Thyroid gland (tissue), 4 donors: ENCODE results near the gene NDST1. TPM values are rescaled to one million over a fixed set of nuclear protein-coding genes. Genes with fewer than 3 reads are reported as not detected.

Experiments
- DNase-seq, 2 donors: peaks; one replicate each; pipeline ENCODE4 v3.0.0-alpha.2; 2019
- H3K27ac ChIP-seq, 3 donors: fragments of 200-600 bp; sonication (generic); 1 replicate in 2 of 3; 2 replicates in 1 of 3; pipeline ENCODE4 v1.5.1; 2016 to 2019; ENCODE audit warnings: mild to moderate bottlenecking in 1 of 3, moderate library complexity in 1 of 3
- H3K27me3 ChIP-seq: fragments of 200-600 bp; sonication (generic); one replicate; pipeline ENCODE4 v1.5.1; 2019
- H3K36me3 ChIP-seq, 2 donors: fragments of 200-600 bp; sonication (generic); one replicate each; pipeline ENCODE4 v1.5.1; 2016 to 2019
- H3K4me1 ChIP-seq, 2 donors: fragments of 200-600 bp; sonication (generic); one replicate each; pipeline ENCODE4 v1.5.1; 2017 to 2019
- H3K4me3 ChIP-seq, 3 donors: fragments of 200-600 bp; sonication (generic); replicated peaks in 1 of 3; 1 replicate in 2 of 3; 2 replicates in 1 of 3; pipeline ENCODE4 v1.5.1; 2016; ENCODE audit warnings: mild to moderate bottlenecking in 1 of 3
- H3K9me3 ChIP-seq: fragments of 200-600 bp; sonication (generic); one replicate; pipeline ENCODE4 v1.5.1; 2017
- POLR2A ChIP-seq, 2 donors: fragments of 450-650 bp; IDR thresholded peaks; one replicate each; pipeline ENCODE4 v1.6.1; 2017; ENCODE audit warnings: antibody characterized with exemption in 2 of 2, mild to moderate bottlenecking in 2 of 2, moderate library complexity in 1 of 2
- WGBS, 2 donors: methylation state at CpG; one replicate each; pipeline ENCODE4 v1.1.5; 2017; 5-methylcytosine and 5-hydroxymethylcytosine counted together
- intact Hi-C: fragments of 100-400 bp; cut with DNase I; formaldehyde crosslinking; loops from one replicate; pipeline ENCODE4 v1.15.1; 2023
- total RNA-seq, 4 donors: library from RNA; depleted of rRNA; stranded (reverse); fragments of >200 nt; gene quantifications; one replicate each; pipeline ENCODE4 v1.2.3, GENCODE V29; 2016
- TF ChIP-seq, protein P1 (sequence below), 6 experiments: fragments of 200-600 bp in 3 of 6; fragments of 450-650 bp in 3 of 6; sonication (generic) in 3 of 6; IDR thresholded peaks; one replicate each; pipeline ENCODE4 v1.5.1; 2016 to 2019; ENCODE audit warnings: antibody characterized with exemption in 6 of 6, mild to moderate bottlenecking in 2 of 6, inconsistent platforms in 1 of 6, moderate library complexity in 1 of 6

NDST1 gene
- total RNA-seq, 4 donors from 2014 or later, result 84.9 to 171 (median 113) TPM

DNA sequence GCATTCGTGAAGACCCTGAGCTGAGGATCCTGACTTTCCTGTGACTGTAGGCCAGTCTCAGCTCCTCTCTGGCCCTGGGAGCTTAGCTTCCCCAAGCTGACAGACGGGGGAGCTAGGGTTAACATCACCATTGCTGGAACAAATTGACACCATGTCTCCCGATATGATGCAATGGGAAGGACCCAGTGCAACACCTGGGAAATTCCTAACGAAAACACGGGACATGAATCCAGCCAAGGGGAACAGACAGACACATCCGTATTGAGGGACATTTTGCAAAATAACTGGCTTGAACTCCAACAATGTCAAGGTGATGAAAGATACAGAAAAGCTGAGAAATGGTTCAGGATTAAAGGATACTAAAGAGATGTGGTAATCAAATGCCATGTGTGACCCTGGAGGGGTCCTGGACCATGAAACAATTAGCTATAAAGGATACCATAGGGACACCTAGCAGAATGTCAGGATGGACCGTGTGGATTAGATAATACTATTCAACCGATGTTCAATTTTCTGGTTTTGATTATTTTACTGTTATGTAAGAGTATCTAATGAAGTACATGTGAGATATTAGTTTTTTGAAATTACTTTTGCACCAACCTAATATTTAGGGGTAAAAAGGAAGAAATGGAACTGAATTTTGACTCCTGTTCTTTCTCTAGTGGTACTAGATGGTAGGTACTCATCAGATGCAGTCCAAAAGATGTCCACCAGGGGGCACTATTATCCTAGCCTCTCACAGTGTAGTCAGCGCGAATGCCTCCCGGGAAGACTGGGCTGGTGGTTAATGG lies 52.7 kb downstream of the NDST1 start:
- Histone ChIP-seq H3K27me3 (no peaks in the 10 kb centered on the region), H3K4me3 (no peak overlapping the region), H3K9me3 (no peaks in the 10 kb centered on the region), H3K27ac (no peak overlapping the region), H3K36me3 (peaks cover 11 to 12% of the 10 kb centered on the region in 2 donors), H3K4me1 (no peaks in the 10 kb centered on the region)
- WGBS, 2 donors, result 13 to 14% methylated on average over 11 of the region's 11 CpGs
- TF ChIP-seq POLR2A (IDR thresholded peaks at IDR 0.05), result no peak
- TF ChIP-seq, protein P1, sequence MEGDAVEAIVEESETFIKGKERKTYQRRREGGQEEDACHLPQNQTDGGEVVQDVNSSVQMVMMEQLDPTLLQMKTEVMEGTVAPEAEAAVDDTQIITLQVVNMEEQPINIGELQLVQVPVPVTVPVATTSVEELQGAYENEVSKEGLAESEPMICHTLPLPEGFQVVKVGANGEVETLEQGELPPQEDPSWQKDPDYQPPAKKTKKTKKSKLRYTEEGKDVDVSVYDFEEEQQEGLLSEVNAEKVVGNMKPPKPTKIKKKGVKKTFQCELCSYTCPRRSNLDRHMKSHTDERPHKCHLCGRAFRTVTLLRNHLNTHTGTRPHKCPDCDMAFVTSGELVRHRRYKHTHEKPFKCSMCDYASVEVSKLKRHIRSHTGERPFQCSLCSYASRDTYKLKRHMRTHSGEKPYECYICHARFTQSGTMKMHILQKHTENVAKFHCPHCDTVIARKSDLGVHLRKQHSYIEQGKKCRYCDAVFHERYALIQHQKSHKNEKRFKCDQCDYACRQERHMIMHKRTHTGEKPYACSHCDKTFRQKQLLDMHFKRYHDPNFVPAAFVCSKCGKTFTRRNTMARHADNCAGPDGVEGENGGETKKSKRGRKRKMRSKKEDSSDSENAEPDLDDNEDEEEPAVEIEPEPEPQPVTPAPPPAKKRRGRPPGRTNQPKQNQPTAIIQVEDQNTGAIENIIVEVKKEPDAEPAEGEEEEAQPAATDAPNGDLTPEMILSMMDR (IDR thresholded peaks at IDR 0.05), result peak; percentile 79 to 95 (median 90)
- intact Hi-C loops, result loop anchor here (5.0 kb wide), 2 partner anchors 97 to 287 kb away; partner anchors contain the start of gene IRGM
- DNase-seq, result peak; percentile 87 to 91

DNA sequence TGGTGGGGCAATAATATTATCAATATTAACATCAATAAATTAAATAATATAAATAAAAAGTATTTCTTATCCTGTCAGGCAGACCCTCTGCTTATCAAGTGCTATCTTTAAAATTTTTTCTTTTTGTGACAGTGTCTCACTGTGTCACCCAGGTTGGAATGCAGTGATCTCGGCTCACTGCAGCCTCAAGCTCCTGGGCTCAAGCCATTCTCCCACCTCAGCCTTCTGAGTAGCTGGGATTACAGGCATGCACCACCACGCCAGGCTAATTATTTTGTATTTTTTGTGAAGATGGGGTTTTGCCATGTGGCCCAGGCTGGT lies 53.2 kb downstream of the NDST1 start:
- no peak for DNase-seq
- Histone ChIP-seq H3K4me3 (no peak overlapping the region), H3K4me1 (no peaks in the 10 kb centered on the region), H3K9me3 (no peaks in the 10 kb centered on the region), H3K27ac (no peak overlapping the region), H3K36me3 (peaks cover 6 to 7% of the 10 kb centered on the region in 2 donors), H3K27me3 (no peaks in the 10 kb centered on the region)
- intact Hi-C loops, result loop anchor here (5.0 kb wide), 2 partner anchors 96 to 286 kb away; partner anchors contain the start of gene IRGM
- TF ChIP-seq POLR2A (IDR thresholded peaks at IDR 0.05), result no peak
- TF ChIP-seq, protein P1 (IDR thresholded peaks at IDR 0.05), result no peak
- WGBS, 2 donors, result 54 to 62% methylated on average over 2 of the region's 2 CpGs

DNA sequence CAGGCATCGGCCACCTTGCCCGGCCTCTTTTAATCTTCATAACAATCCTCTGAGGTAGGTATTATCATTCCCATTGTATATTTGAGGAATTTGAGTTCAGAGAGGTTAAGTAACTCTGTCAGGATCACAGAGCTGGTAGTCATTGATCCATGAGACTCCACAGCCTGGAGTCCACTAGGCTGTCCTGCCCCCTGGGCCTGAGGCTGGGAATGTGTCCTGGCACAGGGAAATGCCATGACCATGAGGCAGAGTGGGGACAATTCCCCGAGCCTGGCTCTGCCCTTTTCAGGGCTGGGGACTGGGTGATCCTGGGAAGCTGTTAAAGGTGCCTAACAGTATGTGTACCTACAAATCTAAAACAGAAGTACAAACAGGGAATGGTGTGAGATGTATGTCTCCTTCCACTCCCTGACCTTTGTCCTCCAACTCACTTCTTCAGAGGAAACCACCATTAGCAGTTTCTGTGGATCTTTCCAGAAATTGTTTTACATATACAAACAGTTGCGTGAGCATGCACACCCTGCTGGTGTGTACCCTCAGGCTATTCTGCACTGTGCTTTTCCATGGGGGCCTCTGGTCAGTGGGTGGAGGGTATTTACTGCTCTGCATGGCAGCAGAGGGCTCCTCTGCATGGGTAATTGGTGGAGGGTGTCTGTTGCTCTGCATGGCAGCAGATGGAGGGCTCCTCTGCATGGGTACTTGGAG lies 53.8 kb downstream of the NDST1 start:
- no peak for TF ChIP-seq POLR2A (IDR thresholded peaks at IDR 0.05)
- TF ChIP-seq, protein P1 (IDR thresholded peaks at IDR 0.05), result no peak
- no peaks in the 10 kb centered on the region for H3K4me1 ChIP-seq
- H3K27me3 ChIP-seq, result no peaks in the 10 kb centered on the region
- 83 to 86% methylated on average over 4 of the region's 4 CpGs for WGBS, 2 donors
- H3K27ac ChIP-seq, result no peak overlapping the region
- H3K4me3 ChIP-seq, result no peak overlapping the region
- DNase-seq, result no peak
- H3K36me3 ChIP-seq, result peaks cover under 1 to 3% of the 10 kb centered on the region in 2 donors
- H3K9me3 ChIP-seq, result no peaks in the 10 kb centered on the region
- intact Hi-C loops, result loop anchor here (5.0 kb wide), 2 partner anchors 96 to 286 kb away; partner anchors contain the start of gene IRGM

DNA sequence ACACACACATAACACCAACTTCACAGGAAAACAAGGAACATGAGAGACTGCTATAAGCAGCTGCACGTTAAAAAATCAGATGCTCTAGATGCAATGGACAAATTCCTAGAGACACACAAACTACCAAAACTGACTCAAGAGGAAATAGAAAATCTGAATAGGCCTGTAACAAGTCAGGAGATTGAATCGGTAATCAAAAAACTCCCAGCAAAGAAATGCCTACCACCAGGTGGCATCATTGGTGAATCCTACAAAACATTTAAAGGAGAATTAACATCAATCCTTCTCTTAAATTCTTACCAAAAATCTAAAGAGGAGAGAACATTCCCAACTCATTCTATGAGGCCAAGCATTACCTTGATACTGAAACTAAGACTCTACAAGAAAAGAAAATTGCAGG lies 54.9 kb downstream of the NDST1 start:
- peak in 1 of 2 donors; percentile 30 for DNase-seq
- H3K27me3 ChIP-seq, result no peaks in the 10 kb centered on the region
- no peaks in the 10 kb centered on the region for H3K4me1 ChIP-seq
- no peak for TF ChIP-seq POLR2A (IDR thresholded peaks at IDR 0.05)
- TF ChIP-seq, protein P1 (IDR thresholded peaks at IDR 0.05), result peak in 5 of 6 experiments; percentile 10 to 58 (median 47)
- no peak overlapping the region for H3K27ac ChIP-seq
- no peaks in the 10 kb centered on the region for H3K9me3 ChIP-seq
- H3K36me3 ChIP-seq, result no peaks in the 10 kb centered on the region
- 48 to 52% methylated on average over 2 of the region's 2 CpGs for WGBS, 2 donors
- intact Hi-C loops, result loop anchor here (5.0 kb wide), 2 partner anchors 94 to 284 kb away; partner anchors contain the start of gene IRGM
- H3K4me3 ChIP-seq, result no peak overlapping the region

DNA sequence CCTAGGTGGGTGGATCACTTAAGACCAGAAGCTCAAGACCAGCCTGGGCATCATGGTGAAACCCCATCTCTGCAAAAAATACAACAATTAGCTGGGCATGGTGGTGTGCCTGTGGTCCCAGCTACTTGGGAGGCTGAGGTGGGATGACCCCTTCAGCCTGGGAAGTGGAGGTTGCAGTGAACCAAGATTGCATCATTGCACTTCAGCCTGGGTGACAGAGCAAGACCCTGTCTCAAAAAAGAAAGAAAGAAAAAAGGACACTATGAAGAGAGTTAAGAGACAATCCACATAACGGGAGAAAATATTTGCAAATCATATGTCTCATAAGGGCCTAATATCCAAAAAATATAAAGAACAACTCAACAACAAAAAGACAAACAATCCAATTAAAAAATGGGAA lies 57.9 kb downstream of the NDST1 start:
- H3K9me3 ChIP-seq, result no peaks in the 10 kb centered on the region
- H3K27me3 ChIP-seq, result no peaks in the 10 kb centered on the region
- no peak overlapping the region for H3K4me3 ChIP-seq
- TF ChIP-seq POLR2A (IDR thresholded peaks at IDR 0.05), result no peak
- TF ChIP-seq, protein P1 (IDR thresholded peaks at IDR 0.05), result no peak
- no peak for DNase-seq
- 91 to 93% methylated on average over 1 of the region's 1 CpG for WGBS, 2 donors
- H3K4me1 ChIP-seq, result no peaks in the 10 kb centered on the region
- intact Hi-C loops, result no loop called here
- H3K36me3 ChIP-seq, result no peaks in the 10 kb centered on the region
- no peak overlapping the region for H3K27ac ChIP-seq
